HepG2 (cell line): Measurements from ENCODE around the gene ATG4B. TPM values are rescaled to one million over a fixed set of nuclear protein-coding genes. Genes with fewer than 3 reads are reported as not detected.

Source experiments
- FOXP1 ChIP-seq, 2 experiments: fragments of 450-650 bp in 1 of 2; IDR thresholded peaks; 2 replicates each; pipeline ENCODE4 v1.6.1; 2017 to 2018; ENCODE audit warnings: antibody characterized with exemption in 1 of 2
- TAF1 ChIP-seq: sonication (generic); formaldehyde crosslinking; IDR thresholded peaks from 2 replicates; pipeline ENCODE4 v1.4.0; 2020; ENCODE audit warnings: missing genetic modification reagents
- ZIK1 ChIP-seq: sonication (generic); formaldehyde crosslinking; IDR thresholded peaks from 2 replicates; pipeline ENCODE4 v1.5.0; 2020; ENCODE audit warnings: mild to moderate bottlenecking, low read depth, missing genetic modification reagents, borderline replicate concordance
- ZNF547 ChIP-seq: sonication (generic); formaldehyde crosslinking; IDR thresholded peaks from 2 replicates; pipeline ENCODE4 v1.5.1; 2020; ENCODE audit warnings: mild to moderate bottlenecking, missing genetic modification reagents
- ZNF790 ChIP-seq: sonication (generic); formaldehyde crosslinking; IDR thresholded peaks from 2 replicates; pipeline ENCODE4 v1.8.0; 2022; ENCODE audit warnings: missing genetic modification reagents, mild to moderate bottlenecking, borderline replicate concordance
- polyA plus RNA-seq, 8 experiments: library from polyadenylated mRNA; depleted of rRNA in 3 of 8; stranded (reverse) in 7 of 8; unstranded in 1 of 8; fragments of >200 nt; fragmentation: Illumina TruSeq in 4 of 8; extraction: Trizol in 4 of 8; gene quantifications; 2 replicates each; pipeline versions ENCODE4 v1.2.1 to v1.2.3, GENCODE V29; 2011 to 2016; ENCODE audit warnings: low read depth in 4 of 8, missing spikeins in 1 of 8, mixed read lengths in 1 of 8; ENCODE audit not compliant: insufficient read depth in 1 of 8
- total RNA-seq, 5 experiments: library from RNA; depleted of rRNA; stranded (reverse); fragments of >200 nt; fragmentation: Illumina TruSeq; extraction: Trizol; gene quantifications; 2 replicates each; pipeline ENCODE4 v1.2.3, GENCODE V29; 2016; ENCODE audit warnings: low read depth in 1 of 5
- TF ChIP-seq, protein P1 (sequence below): sonication (generic); formaldehyde crosslinking; IDR thresholded peaks from 2 replicates; pipeline ENCODE4 v1.4.0; 2020; ENCODE audit warnings: missing genetic modification reagents, borderline replicate concordance
- TF ChIP-seq, protein P2 (sequence below): sonication (generic); formaldehyde crosslinking; IDR thresholded peaks from 2 replicates; pipeline ENCODE4 v1.5.0; 2020; ENCODE audit warnings: mild to moderate bottlenecking, missing genetic modification reagents
- TF ChIP-seq, protein P3 (sequence below): sonication (generic); formaldehyde crosslinking; IDR thresholded peaks from 2 replicates; pipeline ENCODE4 v1.4.0; 2020; ENCODE audit warnings: missing genetic modification reagents

ATG4B gene
- total and polyA plus RNA-seq, 2 of the 13 experiments (the other 11 are each of a cell fraction or from before 2014, with no cell fraction given) = 95.5 to 239 TPM

DNA sequence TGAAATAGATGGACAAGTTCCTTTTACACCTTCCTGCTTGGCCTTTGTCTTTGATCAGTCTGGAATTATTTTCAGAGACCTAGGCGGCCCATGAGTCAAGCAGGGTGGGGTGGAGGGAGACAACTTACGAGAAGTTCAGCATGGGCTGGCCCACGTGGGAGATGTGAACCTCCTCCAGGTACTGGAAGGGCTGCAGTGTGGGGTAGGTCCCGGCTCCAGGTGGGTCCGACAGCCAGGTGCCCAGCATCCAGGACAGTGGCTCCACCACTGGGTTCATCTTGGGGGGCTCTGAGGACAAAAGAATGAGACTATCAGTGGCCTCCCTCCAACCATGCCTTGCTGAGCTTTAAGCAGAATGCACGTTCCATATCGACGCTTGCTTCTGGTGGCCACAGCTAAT is 31.3 kb upstream of the ATG4B start (continued):
- TF ChIP-seq TAF1 (CRISPR knock-in tag) (no peak), ZNF547 (CRISPR knock-in tag) (no peak), ZNF790 (no peak), FOXP1 (IDR thresholded peaks at IDR 0.05) (no peak), FOXP1 (CRISPR knock-in tag; IDR thresholded peaks at IDR 0.05) (no peak), ZIK1 (CRISPR knock-in tag) (no peak)
- TF ChIP-seq, protein P1, sequence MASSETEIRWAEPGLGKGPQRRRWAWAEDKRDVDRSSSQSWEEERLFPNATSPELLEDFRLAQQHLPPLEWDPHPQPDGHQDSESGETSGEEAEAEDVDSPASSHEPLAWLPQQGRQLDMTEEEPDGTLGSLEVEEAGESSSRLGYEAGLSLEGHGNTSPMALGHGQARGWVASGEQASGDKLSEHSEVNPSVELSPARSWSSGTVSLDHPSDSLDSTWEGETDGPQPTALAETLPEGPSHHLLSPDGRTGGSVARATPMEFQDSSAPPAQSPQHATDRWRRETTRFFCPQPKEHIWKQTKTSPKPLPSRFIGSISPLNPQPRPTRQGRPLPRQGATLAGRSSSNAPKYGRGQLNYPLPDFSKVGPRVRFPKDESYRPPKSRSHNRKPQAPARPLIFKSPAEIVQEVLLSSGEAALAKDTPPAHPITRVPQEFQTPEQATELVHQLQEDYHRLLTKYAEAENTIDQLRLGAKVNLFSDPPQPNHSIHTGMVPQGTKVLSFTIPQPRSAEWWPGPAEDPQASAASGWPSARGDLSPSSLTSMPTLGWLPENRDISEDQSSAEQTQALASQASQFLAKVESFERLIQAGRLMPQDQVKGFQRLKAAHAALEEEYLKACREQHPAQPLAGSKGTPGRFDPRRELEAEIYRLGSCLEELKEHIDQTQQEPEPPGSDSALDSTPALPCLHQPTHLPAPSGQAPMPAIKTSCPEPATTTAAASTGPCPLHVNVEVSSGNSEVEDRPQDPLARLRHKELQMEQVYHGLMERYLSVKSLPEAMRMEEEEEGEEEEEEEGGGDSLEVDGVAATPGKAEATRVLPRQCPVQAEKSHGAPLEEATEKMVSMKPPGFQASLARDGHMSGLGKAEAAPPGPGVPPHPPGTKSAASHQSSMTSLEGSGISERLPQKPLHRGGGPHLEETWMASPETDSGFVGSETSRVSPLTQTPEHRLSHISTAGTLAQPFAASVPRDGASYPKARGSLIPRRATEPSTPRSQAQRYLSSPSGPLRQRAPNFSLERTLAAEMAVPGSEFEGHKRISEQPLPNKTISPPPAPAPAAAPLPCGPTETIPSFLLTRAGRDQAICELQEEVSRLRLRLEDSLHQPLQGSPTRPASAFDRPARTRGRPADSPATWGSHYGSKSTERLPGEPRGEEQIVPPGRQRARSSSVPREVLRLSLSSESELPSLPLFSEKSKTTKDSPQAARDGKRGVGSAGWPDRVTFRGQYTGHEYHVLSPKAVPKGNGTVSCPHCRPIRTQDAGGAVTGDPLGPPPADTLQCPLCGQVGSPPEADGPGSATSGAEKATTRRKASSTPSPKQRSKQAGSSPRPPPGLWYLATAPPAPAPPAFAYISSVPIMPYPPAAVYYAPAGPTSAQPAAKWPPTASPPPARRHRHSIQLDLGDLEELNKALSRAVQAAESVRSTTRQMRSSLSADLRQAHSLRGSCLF (CRISPR knock-in tag) = no peak
- TF ChIP-seq, protein P2, sequence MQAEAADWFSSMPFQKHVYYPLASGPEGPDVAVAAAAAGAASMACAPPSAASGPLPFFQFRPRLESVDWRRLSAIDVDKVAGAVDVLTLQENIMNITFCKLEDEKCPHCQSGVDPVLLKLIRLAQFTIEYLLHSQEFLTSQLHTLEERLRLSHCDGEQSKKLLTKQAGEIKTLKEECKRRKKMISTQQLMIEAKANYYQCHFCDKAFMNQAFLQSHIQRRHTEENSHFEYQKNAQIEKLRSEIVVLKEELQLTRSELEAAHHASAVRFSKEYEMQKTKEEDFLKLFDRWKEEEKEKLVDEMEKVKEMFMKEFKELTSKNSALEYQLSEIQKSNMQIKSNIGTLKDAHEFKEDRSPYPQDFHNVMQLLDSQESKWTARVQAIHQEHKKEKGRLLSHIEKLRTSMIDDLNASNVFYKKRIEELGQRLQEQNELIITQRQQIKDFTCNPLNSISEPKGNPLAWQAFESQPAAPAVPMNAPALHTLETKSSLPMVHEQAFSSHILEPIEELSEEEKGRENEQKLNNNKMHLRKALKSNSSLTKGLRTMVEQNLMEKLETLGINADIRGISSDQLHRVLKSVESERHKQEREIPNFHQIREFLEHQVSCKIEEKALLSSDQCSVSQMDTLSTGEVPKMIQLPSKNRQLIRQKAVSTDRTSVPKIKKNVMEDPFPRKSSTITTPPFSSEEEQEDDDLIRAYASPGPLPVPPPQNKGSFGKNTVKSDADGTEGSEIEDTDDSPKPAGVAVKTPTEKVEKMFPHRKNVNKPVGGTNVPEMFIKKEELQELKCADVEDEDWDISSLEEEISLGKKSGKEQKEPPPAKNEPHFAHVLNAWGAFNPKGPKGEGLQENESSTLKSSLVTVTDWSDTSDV (CRISPR knock-in tag) = no peak
- TF ChIP-seq, protein P3, sequence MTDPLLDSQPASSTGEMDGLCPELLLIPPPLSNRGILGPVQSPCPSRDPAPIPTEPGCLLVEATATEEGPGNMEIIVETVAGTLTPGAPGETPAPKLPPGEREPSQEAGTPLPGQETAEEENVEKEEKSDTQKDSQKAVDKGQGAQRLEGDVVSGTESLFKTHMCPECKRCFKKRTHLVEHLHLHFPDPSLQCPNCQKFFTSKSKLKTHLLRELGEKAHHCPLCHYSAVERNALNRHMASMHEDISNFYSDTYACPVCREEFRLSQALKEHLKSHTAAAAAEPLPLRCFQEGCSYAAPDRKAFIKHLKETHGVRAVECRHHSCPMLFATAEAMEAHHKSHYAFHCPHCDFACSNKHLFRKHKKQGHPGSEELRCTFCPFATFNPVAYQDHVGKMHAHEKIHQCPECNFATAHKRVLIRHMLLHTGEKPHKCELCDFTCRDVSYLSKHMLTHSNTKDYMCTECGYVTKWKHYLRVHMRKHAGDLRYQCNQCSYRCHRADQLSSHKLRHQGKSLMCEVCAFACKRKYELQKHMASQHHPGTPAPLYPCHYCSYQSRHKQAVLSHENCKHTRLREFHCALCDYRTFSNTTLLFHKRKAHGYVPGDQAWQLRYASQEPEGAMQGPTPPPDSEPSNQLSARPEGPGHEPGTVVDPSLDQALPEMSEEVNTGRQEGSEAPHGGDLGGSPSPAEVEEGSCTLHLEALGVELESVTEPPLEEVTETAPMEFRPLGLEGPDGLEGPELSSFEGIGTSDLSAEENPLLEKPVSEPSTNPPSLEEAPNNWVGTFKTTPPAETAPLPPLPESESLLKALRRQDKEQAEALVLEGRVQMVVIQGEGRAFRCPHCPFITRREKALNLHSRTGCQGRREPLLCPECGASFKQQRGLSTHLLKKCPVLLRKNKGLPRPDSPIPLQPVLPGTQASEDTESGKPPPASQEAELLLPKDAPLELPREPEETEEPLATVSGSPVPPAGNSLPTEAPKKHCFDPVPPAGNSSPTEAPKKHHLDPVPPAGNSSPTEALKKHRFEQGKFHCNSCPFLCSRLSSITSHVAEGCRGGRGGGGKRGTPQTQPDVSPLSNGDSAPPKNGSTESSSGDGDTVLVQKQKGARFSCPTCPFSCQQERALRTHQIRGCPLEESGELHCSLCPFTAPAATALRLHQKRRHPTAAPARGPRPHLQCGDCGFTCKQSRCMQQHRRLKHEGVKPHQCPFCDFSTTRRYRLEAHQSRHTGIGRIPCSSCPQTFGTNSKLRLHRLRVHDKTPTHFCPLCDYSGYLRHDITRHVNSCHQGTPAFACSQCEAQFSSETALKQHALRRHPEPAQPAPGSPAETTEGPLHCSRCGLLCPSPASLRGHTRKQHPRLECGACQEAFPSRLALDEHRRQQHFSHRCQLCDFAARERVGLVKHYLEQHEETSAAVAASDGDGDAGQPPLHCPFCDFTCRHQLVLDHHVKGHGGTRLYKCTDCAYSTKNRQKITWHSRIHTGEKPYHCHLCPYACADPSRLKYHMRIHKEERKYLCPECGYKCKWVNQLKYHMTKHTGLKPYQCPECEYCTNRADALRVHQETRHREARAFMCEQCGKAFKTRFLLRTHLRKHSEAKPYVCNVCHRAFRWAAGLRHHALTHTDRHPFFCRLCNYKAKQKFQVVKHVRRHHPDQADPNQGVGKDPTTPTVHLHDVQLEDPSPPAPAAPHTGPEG (CRISPR knock-in tag) = no peak
